ENCODE measurements around the gene CRB2.

GRCh38 chr9:123373447-123373923 is 17.5 kb downstream of the CRB2 start:
- TF ChIP-seq ZFP3 (CRISPR knock-in tag; IDR thresholded peaks at IDR 0.05) (no peak), ISL1 (CRISPR knock-in tag; IDR thresholded peaks at IDR 0.05) (no peak), POU6F1 (CRISPR knock-in tag; IDR thresholded peaks at IDR 0.05; ENCODE audit: borderline replicate concordance, low read depth) (no peak), ZNF70 (CRISPR knock-in tag; IDR thresholded peaks at IDR 0.05) (no peak), CSRNP3 (CRISPR knock-in tag; IDR thresholded peaks at IDR 0.05) (no peak), PATZ1 (CRISPR knock-in tag; IDR thresholded peaks at IDR 0.05; ENCODE audit: borderline replicate concordance) (no peak)
- TF ChIP-seq, protein P1, sequence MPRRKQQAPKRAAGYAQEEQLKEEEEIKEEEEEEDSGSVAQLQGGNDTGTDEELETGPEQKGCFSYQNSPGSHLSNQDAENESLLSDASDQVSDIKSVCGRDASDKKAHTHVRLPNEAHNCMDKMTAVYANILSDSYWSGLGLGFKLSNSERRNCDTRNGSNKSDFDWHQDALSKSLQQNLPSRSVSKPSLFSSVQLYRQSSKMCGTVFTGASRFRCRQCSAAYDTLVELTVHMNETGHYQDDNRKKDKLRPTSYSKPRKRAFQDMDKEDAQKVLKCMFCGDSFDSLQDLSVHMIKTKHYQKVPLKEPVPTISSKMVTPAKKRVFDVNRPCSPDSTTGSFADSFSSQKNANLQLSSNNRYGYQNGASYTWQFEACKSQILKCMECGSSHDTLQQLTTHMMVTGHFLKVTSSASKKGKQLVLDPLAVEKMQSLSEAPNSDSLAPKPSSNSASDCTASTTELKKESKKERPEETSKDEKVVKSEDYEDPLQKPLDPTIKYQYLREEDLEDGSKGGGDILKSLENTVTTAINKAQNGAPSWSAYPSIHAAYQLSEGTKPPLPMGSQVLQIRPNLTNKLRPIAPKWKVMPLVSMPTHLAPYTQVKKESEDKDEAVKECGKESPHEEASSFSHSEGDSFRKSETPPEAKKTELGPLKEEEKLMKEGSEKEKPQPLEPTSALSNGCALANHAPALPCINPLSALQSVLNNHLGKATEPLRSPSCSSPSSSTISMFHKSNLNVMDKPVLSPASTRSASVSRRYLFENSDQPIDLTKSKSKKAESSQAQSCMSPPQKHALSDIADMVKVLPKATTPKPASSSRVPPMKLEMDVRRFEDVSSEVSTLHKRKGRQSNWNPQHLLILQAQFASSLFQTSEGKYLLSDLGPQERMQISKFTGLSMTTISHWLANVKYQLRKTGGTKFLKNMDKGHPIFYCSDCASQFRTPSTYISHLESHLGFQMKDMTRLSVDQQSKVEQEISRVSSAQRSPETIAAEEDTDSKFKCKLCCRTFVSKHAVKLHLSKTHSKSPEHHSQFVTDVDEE (CRISPR knock-in tag; IDR thresholded peaks at IDR 0.05) = no peak
- TF ChIP-seq, protein P2, sequence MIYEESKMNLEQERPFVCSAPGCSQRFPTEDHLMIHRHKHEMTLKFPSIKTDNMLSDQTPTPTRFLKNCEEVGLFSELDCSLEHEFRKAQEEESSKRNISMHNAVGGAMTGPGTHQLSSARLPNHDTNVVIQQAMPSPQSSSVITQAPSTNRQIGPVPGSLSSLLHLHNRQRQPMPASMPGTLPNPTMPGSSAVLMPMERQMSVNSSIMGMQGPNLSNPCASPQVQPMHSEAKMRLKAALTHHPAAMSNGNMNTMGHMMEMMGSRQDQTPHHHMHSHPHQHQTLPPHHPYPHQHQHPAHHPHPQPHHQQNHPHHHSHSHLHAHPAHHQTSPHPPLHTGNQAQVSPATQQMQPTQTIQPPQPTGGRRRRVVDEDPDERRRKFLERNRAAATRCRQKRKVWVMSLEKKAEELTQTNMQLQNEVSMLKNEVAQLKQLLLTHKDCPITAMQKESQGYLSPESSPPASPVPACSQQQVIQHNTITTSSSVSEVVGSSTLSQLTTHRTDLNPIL (CRISPR knock-in tag; IDR thresholded peaks at IDR 0.05; ENCODE audit: low read depth) = no peak
